HepG2 (cell line): ENCODE measurements around the gene TBC1D14. TPM values are rescaled to one million over a fixed set of nuclear protein-coding genes. Genes with fewer than 3 reads are reported as not detected.

Experiments used
- ATAC-seq: fragments of 200-7000 bp; cut with Tn5 transposase; 3 replicates; pipeline ENCODE4 v1.9.1; 2020; ENCODE audit warnings: mild to moderate bottlenecking, moderate library complexity
- BruUV-seq: library from RNA; stranded (reverse); fragments of 400-500 nt; replicated peaks from 2 replicates; lab custom pipeline; 2021; lab: Mats Ljungman, UMichigan
- CTCF ChIA-PET: fragments of 300-600 bp; formaldehyde crosslinking; extraction: SDS; loops from one replicate; lab custom pipeline; 2021; ENCODE audit warnings: low total read pairs, inconsistent platforms, low intra/inter-chr PET ratio; lab: Yijun Ruan, JAX
- POLR2A ChIA-PET: fragments of 350-600 bp; sonication (Branson Sonifier 250); formaldehyde crosslinking; loops from one replicate; lab custom pipeline; 2020; ENCODE audit warnings: antibody characterized with exemption, inconsistent platforms; lab: Yijun Ruan, JAX
- DNase-seq: peaks from one replicate; pipeline ENCODE4 v3.0.0-alpha.2; 2015; ENCODE audit warnings: low spot score
- FAIRE-seq: peaks from 3 replicates; lab custom pipeline; 2011; peaks lifted over from hg19 to GRCh38; lab: Jason Lieb, UNC
- H2AFZ ChIP-seq: one replicate; pipeline ENCODE4 v1.6.1; 2011; ENCODE audit warnings: low read length, inconsistent platforms
- H3K27ac ChIP-seq: fragments of 300-600 bp; 3 replicates; pipeline ENCODE4 v1.8.0; 2011; ENCODE audit warnings: mixed run types, mild to moderate bottlenecking, mixed read lengths, low read length, inconsistent platforms; ENCODE audit not compliant: insufficient read depth; ENCODE audit errors: extremely low read length
- H3K27me3 ChIP-seq, 2 experiments: fragments of 200-600 bp in 1 of 2; 2 replicates in 1 of 2; 3 replicates in 1 of 2; pipeline versions ENCODE4 v1.6.0 to v1.8.0; 2011; ENCODE audit warnings: low read length in 2 of 2, mild to moderate bottlenecking in 2 of 2, moderate library complexity in 2 of 2, inconsistent platforms in 1 of 2; ENCODE audit not compliant: insufficient read depth in 2 of 2, control insufficient read depth in 1 of 2
- H3K36me3 ChIP-seq, 2 experiments: fragments of 200-600 bp in 1 of 2; replicated peaks in 1 of 2; 2 replicates in 1 of 2; 3 replicates in 1 of 2; pipeline versions ENCODE4 v1.5.1 to v1.8.0; 2011; ENCODE audit warnings: low read length in 2 of 2, inconsistent platforms in 1 of 2; ENCODE audit not compliant: insufficient read depth in 2 of 2, control insufficient read depth in 1 of 2
- H3K4me1 ChIP-seq: 2 replicates; pipeline ENCODE4 v1.5.1; 2012; ENCODE audit warnings: low read length, inconsistent platforms; ENCODE audit not compliant: insufficient read depth
- H3K4me2 ChIP-seq: 2 replicates; pipeline ENCODE4 v1.6.0; 2011; ENCODE audit warnings: low read depth, low read length, inconsistent platforms
- H3K4me3 ChIP-seq, 3 experiments: fragments of 200-600 bp in 1 of 3; sonication (generic), shearing (Covaris generic) in 1 of 3; replicated peaks in 1 of 3; 2 replicates each; pipeline ENCODE4 v1.5.1; 2011 to 2016; ENCODE audit warnings: low read length in 3 of 3, inconsistent platforms in 2 of 3, low read depth in 2 of 3, mild to moderate bottlenecking in 2 of 3, control low read depth in 1 of 3, mixed read lengths in 1 of 3; ENCODE audit not compliant: insufficient read depth in 1 of 3
- H3K79me2 ChIP-seq: one replicate; pipeline ENCODE4 v1.6.1; 2011; ENCODE audit warnings: low read length, inconsistent platforms; ENCODE audit not compliant: insufficient read depth
- H3K9ac ChIP-seq: 2 replicates; pipeline ENCODE4 v1.6.0; 2011; ENCODE audit warnings: mild to moderate bottlenecking, low read depth, low read length, inconsistent platforms; ENCODE audit not compliant: insufficient read depth
- H3K9me3 ChIP-seq: 2 replicates; pipeline ENCODE4 v1.5.1; 2012; ENCODE audit warnings: mild to moderate bottlenecking, low read length
- H4K20me1 ChIP-seq: 2 replicates; pipeline ENCODE4 v1.6.0; 2011; ENCODE audit warnings: inconsistent platforms, mild to moderate bottlenecking, low read length, moderate library complexity; ENCODE audit not compliant: insufficient read depth
- ATAD3A ChIP-seq: sonication (generic); formaldehyde crosslinking; IDR thresholded peaks from 2 replicates; pipeline ENCODE4 v1.4.0; 2020; ENCODE audit warnings: missing genetic modification reagents
- CSRNP1 ChIP-seq: sonication (generic); formaldehyde crosslinking; IDR thresholded peaks from 2 replicates; pipeline ENCODE4 v1.8.1; 2023; ENCODE audit warnings: mild to moderate bottlenecking, missing genetic modification reagents
- ELF3 ChIP-seq: IDR thresholded peaks from 2 replicates; pipeline ENCODE4 v1.6.1; 2016; ENCODE audit warnings: missing genetic modification reagents, missing compliant biosample characterization
- FOXK1 ChIP-seq: sonication (generic); formaldehyde crosslinking; IDR thresholded peaks from 2 replicates; pipeline ENCODE4 v1.4.0; 2020; ENCODE audit warnings: low read depth, missing genetic modification reagents, borderline replicate concordance
- HHEX ChIP-seq: IDR thresholded peaks from 2 replicates; pipeline ENCODE4 v1.6.1; 2016; ENCODE audit warnings: control low read depth
- HNRNPL ChIP-seq: fragments of 200-400 bp; formaldehyde crosslinking; IDR thresholded peaks from 2 replicates; pipeline ENCODE4 v1.6.1; 2017; ENCODE audit warnings: mild to moderate bottlenecking, low read depth, low read length
- KLF13 ChIP-seq: sonication (generic); formaldehyde crosslinking; IDR thresholded peaks from 2 replicates; pipeline ENCODE4 v1.4.0; 2020; ENCODE audit warnings: mild to moderate bottlenecking, missing genetic modification reagents
- NAIF1 ChIP-seq: sonication (generic); formaldehyde crosslinking; IDR thresholded peaks from 2 replicates; pipeline ENCODE4 v1.5.0; 2020; ENCODE audit warnings: mild to moderate bottlenecking, missing genetic modification reagents, borderline replicate concordance
- PATZ1 ChIP-seq: sonication (generic); formaldehyde crosslinking; IDR thresholded peaks from 2 replicates; pipeline ENCODE4 v1.4.0; 2020; ENCODE audit warnings: missing genetic modification reagents
- PAWR ChIP-seq: sonication (generic); formaldehyde crosslinking; IDR thresholded peaks from 2 replicates; pipeline ENCODE4 v1.4.0; 2020; ENCODE audit warnings: missing genetic modification reagents, mild to moderate bottlenecking, borderline replicate concordance
- POLR2A ChIP-seq, 2 experiments: IDR thresholded peaks; 2 replicates each; pipeline ENCODE4 v1.6.1; 2011; ENCODE audit warnings: low read depth in 2 of 2, low read length in 2 of 2, mild to moderate bottlenecking in 1 of 2, moderate library complexity in 1 of 2; ENCODE audit not compliant: insufficient read depth in 1 of 2
- RCOR2 ChIP-seq: IDR thresholded peaks from 2 replicates; pipeline ENCODE4 v1.6.1; 2016; ENCODE audit warnings: missing biosample characterization, missing genetic modification reagents
- RXRB ChIP-seq: IDR thresholded peaks from 2 replicates; pipeline ENCODE4 v1.6.1; 2016; ENCODE audit warnings: borderline replicate concordance, missing genetic modification reagents, missing compliant biosample characterization
- TGIF2 ChIP-seq: IDR thresholded peaks from 2 replicates; pipeline ENCODE4 v1.6.1; 2016; ENCODE audit warnings: control low read depth, missing compliant biosample characterization
- TOPORS ChIP-seq: sonication (generic); formaldehyde crosslinking; IDR thresholded peaks from 2 replicates; pipeline ENCODE4 v1.8.0; 2023; ENCODE audit warnings: mild to moderate bottlenecking, missing genetic modification reagents
- ZNF225 ChIP-seq: sonication (generic); formaldehyde crosslinking; IDR thresholded peaks from 2 replicates; pipeline ENCODE4 v1.4.0; 2020; ENCODE audit warnings: mild to moderate bottlenecking, missing genetic modification reagents
- ZNF263 ChIP-seq: sonication (generic); formaldehyde crosslinking; IDR thresholded peaks from 2 replicates; pipeline ENCODE4 v1.4.0; 2020; ENCODE audit warnings: missing genetic modification reagents
- ZNF3 ChIP-seq: IDR thresholded peaks from 2 replicates; pipeline ENCODE4 v1.7.0; 2017; ENCODE audit warnings: inconsistent platforms
- ZNF350 ChIP-seq: sonication (generic); formaldehyde crosslinking; IDR thresholded peaks from 2 replicates; pipeline ENCODE4 v1.4.0; 2020; ENCODE audit warnings: mild to moderate bottlenecking, low read depth, missing genetic modification reagents, borderline replicate concordance
- ZNF891 ChIP-seq: sonication (generic); formaldehyde crosslinking; IDR thresholded peaks from 2 replicates; pipeline ENCODE4 v1.5.0; 2020; ENCODE audit warnings: mild to moderate bottlenecking, missing genetic modification reagents
- WGBS: methylation state at CpG from one replicate; pipeline ENCODE4 v1.1.6; 2017; ENCODE audit warnings: low lambda C conversion rate; 5-methylcytosine and 5-hydroxymethylcytosine counted together
- in situ Hi-C: cut with HindIII; loops from 2 replicates; pipeline ENCODE4 v1.10.0; 2017; ENCODE audit warnings: low pct_unique_long_range_greater_than_20kb; ENCODE audit not compliant: extremely low pct_ligation_motif_present
- intact Hi-C: fragments of 100-400 bp; cut with micrococcal nuclease; formaldehyde crosslinking; loops from one replicate; pipeline ENCODE4 v1.10.0; 2022; ENCODE audit not compliant: unreplicated experiment
- polyA plus RNA-seq, 8 experiments: library from polyadenylated mRNA; depleted of rRNA in 3 of 8; stranded (reverse) in 7 of 8; unstranded in 1 of 8; fragments of >200 nt; fragmentation: Illumina TruSeq in 4 of 8; extraction: Trizol in 4 of 8; gene quantifications; 2 replicates each; pipeline versions ENCODE4 v1.2.1 to v1.2.3, GENCODE V29; 2011 to 2016; ENCODE audit warnings: low read depth in 4 of 8, missing spikeins in 1 of 8, mixed read lengths in 1 of 8; ENCODE audit not compliant: insufficient read depth in 1 of 8
- total RNA-seq, 5 experiments: library from RNA; depleted of rRNA; stranded (reverse); fragments of >200 nt; fragmentation: Illumina TruSeq; extraction: Trizol; gene quantifications; 2 replicates each; pipeline ENCODE4 v1.2.3, GENCODE V29; 2016; ENCODE audit warnings: low read depth in 1 of 5
- TF ChIP-seq, protein P1 (sequence below): IDR thresholded peaks from 2 replicates; pipeline ENCODE4 v1.6.1; 2016; ENCODE audit warnings: mild to moderate bottlenecking

The TBC1D14 gene
- total and polyA plus RNA-seq, 2 of the 13 experiments (the other 11 are each of a cell fraction or from before 2014, with no cell fraction given), result 29.5 to 46.5 TPM

GRCh38 chr4:6972375-6972650, 62.7 kb downstream of the TBC1D14 start (continued):
- no peak for TF ChIP-seq ELF3 (CRISPR knock-in tag)

DNA sequence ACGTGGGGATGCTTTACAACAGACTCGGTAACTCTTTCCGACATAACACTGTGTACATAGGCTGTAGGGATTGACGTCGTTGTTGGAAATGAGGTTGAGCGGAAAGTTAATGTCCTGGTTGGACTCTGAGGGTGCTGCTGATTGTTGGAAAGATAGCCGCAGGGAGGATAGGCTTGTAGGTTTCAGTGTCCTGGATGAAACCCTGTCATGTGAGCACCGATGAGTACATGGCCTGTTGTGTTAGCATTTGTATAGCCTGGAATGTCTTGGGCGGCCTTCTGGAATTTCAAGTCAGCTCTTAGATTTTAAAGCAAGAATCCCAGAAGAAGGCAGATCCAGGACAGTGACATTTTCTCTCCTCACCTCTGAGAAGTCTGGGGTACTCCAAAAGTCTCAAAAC, 63.3 kb downstream of the TBC1D14 start:
- POLR2A ChIA-PET, result interaction anchor here (1.0 kb wide), 1 partner anchor 46 kb away, joined by 3 read pairs; no protein-coding TSS in a partner anchor

More for the DNA sequence above, 63.3 kb downstream of the TBC1D14 start:
- H4K20me1 ChIP-seq, result peaks cover 8% of the 10 kb centered on the region; the same call in 1 of the 2 replicates
- FAIRE-seq (no peak), ATAC-seq (no peak)
- no peak overlapping the region for H3K4me3 ChIP-seq
- H3K27me3 ChIP-seq, result no peaks in the 10 kb centered on the region
- peaks cover 8 to 26% of the 10 kb centered on the region in 2 experiments for H3K36me3 ChIP-seq
- in situ Hi-C loops, result no loop called here
- H3K79me2 ChIP-seq, result peaks cover 12% of the 10 kb centered on the region
- no peaks in the 10 kb centered on the region for H3K9me3 ChIP-seq
- TF ChIP-seq, protein P1, sequence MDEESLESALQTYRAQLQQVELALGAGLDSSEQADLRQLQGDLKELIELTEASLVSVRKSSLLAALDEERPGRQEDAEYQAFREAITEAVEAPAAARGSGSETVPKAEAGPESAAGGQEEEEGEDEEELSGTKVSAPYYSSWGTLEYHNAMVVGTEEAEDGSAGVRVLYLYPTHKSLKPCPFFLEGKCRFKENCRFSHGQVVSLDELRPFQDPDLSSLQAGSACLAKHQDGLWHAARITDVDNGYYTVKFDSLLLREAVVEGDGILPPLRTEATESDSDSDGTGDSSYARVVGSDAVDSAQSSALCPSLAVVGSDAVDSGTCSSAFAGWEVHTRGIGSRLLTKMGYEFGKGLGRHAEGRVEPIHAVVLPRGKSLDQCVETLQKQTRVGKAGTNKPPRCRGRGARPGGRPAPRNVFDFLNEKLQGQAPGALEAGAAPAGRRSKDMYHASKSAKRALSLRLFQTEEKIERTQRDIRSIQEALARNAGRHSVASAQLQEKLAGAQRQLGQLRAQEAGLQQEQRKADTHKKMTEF (CRISPR knock-in tag), result no peak
- no peak for TF ChIP-seq ZNF263 (CRISPR knock-in tag)
- no peak for TF ChIP-seq PAWR (CRISPR knock-in tag)
- TF ChIP-seq TGIF2, result no peak
- TF ChIP-seq TOPORS (CRISPR knock-in tag), result no peak
- no peak for TF ChIP-seq RXRB
- no peak for TF ChIP-seq KLF13 (CRISPR knock-in tag)
- no peak for TF ChIP-seq HNRNPL
- no peak for TF ChIP-seq ZNF891 (CRISPR knock-in tag)
- no peak for TF ChIP-seq ZNF225 (CRISPR knock-in tag)
- no peak for TF ChIP-seq NAIF1
- no peak for TF ChIP-seq ZNF3 (CRISPR knock-in tag)
- no peak for TF ChIP-seq ATAD3A (CRISPR knock-in tag)
- no peak for TF ChIP-seq PATZ1 (CRISPR knock-in tag)
- no peak for TF ChIP-seq CSRNP1
- no peak for TF ChIP-seq FOXK1 (CRISPR knock-in tag)
- TF ChIP-seq HHEX, result no peak
- no peak for TF ChIP-seq POLR2A (IDR thresholded peaks at IDR 0.05; ENCODE audit: insufficient read depth in 1 of 2, low read depth in 2 of 2, low read length in 2 of 2)
- no peak for TF ChIP-seq ZNF350 (CRISPR knock-in tag)
- TF ChIP-seq RCOR2 (CRISPR knock-in tag), result no peak
- TF ChIP-seq, all 625 proteins: peak for 0
- DNase-seq, result no peak
- Histone ChIP-seq H3K4me1 (peaks cover 16% of the 10 kb centered on the region), H3K27ac (no peak overlapping the region), H3K4me2 (no peak overlapping the region), H2AFZ (no peak overlapping the region), H3K9ac (no peak overlapping the region)
- no TSS peak for BruUV-seq
- intact Hi-C loops, result loop anchor here (5.0 kb wide), 1 partner anchor 46 kb away; no protein-coding TSS in a partner anchor
- 89% methylated on average over 9 of the region's 9 CpGs for WGBS
- CTCF ChIA-PET, result no interaction called here
